ENCODE results near the gene RNF126.
"Not testable (repeated sequence)": the region's sequence is repeated elsewhere in the genome, so short reads cannot be mapped to it uniquely, and the experiment has no call there.

RNF126 gene

GRCh38 chr19:623974-624373 is 39.0 kb downstream of the RNF126 start:
- no peak for DNase-seq

- DNase-seq = no peak
Measured at GRCh38 chr19:623175-623916, 39.7 kb downstream of the RNF126 start.

GRCh38 chr19:622666-623065 is 40.3 kb downstream of the RNF126 start:
- DNase-seq = no peak

- no peak for DNase-seq
Measured at GRCh38 chr19:621819-622218, 41.2 kb downstream of the RNF126 start.

- DNase-seq = not testable (repeated sequence)
Measured at GRCh38 chr19:621191-621590, 41.8 kb downstream of the RNF126 start.

- DNase-seq = no peak
Measured at GRCh38 chr19:620166-620862, 42.7 kb downstream of the RNF126 start.

GRCh38 chr19:619286-620002 is 43.6 kb downstream of the RNF126 start:
- no peak for DNase-seq

- no peak for DNase-seq
Measured at GRCh38 chr19:618674-619285, 44.2 kb downstream of the RNF126 start.

GRCh38 chr19:618247-618619 is 44.8 kb downstream of the RNF126 start:
- DNase-seq = no peak

- no peak for DNase-seq
Measured at GRCh38 chr19:617551-618246, 45.3 kb downstream of the RNF126 start.

- DNase-seq = no peak
Measured at GRCh38 chr19:616747-617526, 46.1 kb downstream of the RNF126 start.

- DNase-seq = no peak
Measured at GRCh38 chr19:616062-616700, 46.8 kb downstream of the RNF126 start.

GRCh38 chr19:615619-616018 is 47.4 kb downstream of the RNF126 start:
- no peak for DNase-seq

- no peak for DNase-seq
Measured at GRCh38 chr19:613732-614567, 49.1 kb downstream of the RNF126 start.

GRCh38 chr19:612941-613340 is 50.1 kb downstream of the RNF126 start:
- no peak for DNase-seq

- DNase-seq = no peak
Measured at GRCh38 chr19:611481-611868, 51.5 kb downstream of the RNF126 start.

GRCh38 chr19:610801-611480 is 52.1 kb downstream of the RNF126 start:
- no peak for DNase-seq

- DNase-seq = no peak
Measured at GRCh38 chr19:610071-610800, 52.8 kb downstream of the RNF126 start.

- no peak for DNase-seq
Measured at GRCh38 chr19:609004-609346, 54.0 kb downstream of the RNF126 start.
